Thyroid gland (tissue), 4 donors: ENCODE data around the gene LGALS1. TPM values are rescaled to one million over a fixed set of nuclear protein-coding genes. Genes with fewer than 3 reads are reported as not detected.
A peak's percentile ranks its signal among the peaks of the same experiment; 100 is the strongest.

Experiments used
- DNase-seq, 2 donors: peaks; one replicate each; pipeline ENCODE4 v3.0.0-alpha.2; 2019
- H3K27ac ChIP-seq, 3 donors: fragments of 200-600 bp; sonication (generic); 1 replicate in 2 of 3; 2 replicates in 1 of 3; pipeline ENCODE4 v1.5.1; 2016 to 2019; ENCODE audit warnings: mild to moderate bottlenecking in 1 of 3, moderate library complexity in 1 of 3
- H3K27me3 ChIP-seq: fragments of 200-600 bp; sonication (generic); one replicate; pipeline ENCODE4 v1.5.1; 2019
- H3K36me3 ChIP-seq, 2 donors: fragments of 200-600 bp; sonication (generic); one replicate each; pipeline ENCODE4 v1.5.1; 2016 to 2019
- H3K4me1 ChIP-seq, 2 donors: fragments of 200-600 bp; sonication (generic); one replicate each; pipeline ENCODE4 v1.5.1; 2017 to 2019
- H3K4me3 ChIP-seq, 3 donors: fragments of 200-600 bp; sonication (generic); replicated peaks in 1 of 3; 1 replicate in 2 of 3; 2 replicates in 1 of 3; pipeline ENCODE4 v1.5.1; 2016; ENCODE audit warnings: mild to moderate bottlenecking in 1 of 3
- H3K9me3 ChIP-seq: fragments of 200-600 bp; sonication (generic); one replicate; pipeline ENCODE4 v1.5.1; 2017
- CTCF ChIP-seq, 6 experiments: fragments of 200-600 bp in 3 of 6; fragments of 450-650 bp in 3 of 6; sonication (generic) in 3 of 6; IDR thresholded peaks; one replicate each; pipeline ENCODE4 v1.5.1; 2016 to 2019; ENCODE audit warnings: antibody characterized with exemption in 6 of 6, mild to moderate bottlenecking in 2 of 6, inconsistent platforms in 1 of 6, moderate library complexity in 1 of 6
- POLR2A ChIP-seq, 2 donors: fragments of 450-650 bp; IDR thresholded peaks; one replicate each; pipeline ENCODE4 v1.6.1; 2017; ENCODE audit warnings: antibody characterized with exemption in 2 of 2, mild to moderate bottlenecking in 2 of 2, moderate library complexity in 1 of 2
- WGBS, 2 donors: methylation state at CpG; one replicate each; pipeline ENCODE4 v1.1.5; 2017; 5-methylcytosine and 5-hydroxymethylcytosine counted together
- intact Hi-C: fragments of 100-400 bp; cut with DNase I; formaldehyde crosslinking; loops from one replicate; pipeline ENCODE4 v1.15.1; 2023
- small RNA-seq: library from RNA; depleted of rRNA; stranded (forward); fragments of <200 nt; gene quantifications from one replicate; pipeline ENCODE3, GENCODE V24; 2016
- total RNA-seq, 4 donors: library from RNA; depleted of rRNA; stranded (reverse); fragments of >200 nt; gene quantifications; one replicate each; pipeline ENCODE4 v1.2.3, GENCODE V29; 2016

Gene LGALS1
- total RNA-seq, 4 donors from 2014 or later = 146 to 212 (median 188) TPM

GRCh38 chr22:37725551-37726240, 50.3 kb downstream of the LGALS1 start:
- Histone ChIP-seq H3K36me3 (no peaks in the 10 kb centered on the region), H3K27me3 (no peaks in the 10 kb centered on the region), H3K9me3 (no peaks in the 10 kb centered on the region), H3K27ac (no peak overlapping the region), H3K4me1 (peaks cover 5 to 16% of the 10 kb centered on the region in 2 donors), H3K4me3 (no peak overlapping the region)
- WGBS, 2 donors = 94 to 95% methylated on average over 22 to 25 of the region's 25 CpGs
- no peak for DNase-seq
- no peak for TF ChIP-seq CTCF (IDR thresholded peaks at IDR 0.05)
- no peak for TF ChIP-seq POLR2A (IDR thresholded peaks at IDR 0.05)
- intact Hi-C loops = no loop called here

GRCh38 chr22:37726241-37726887, 50.9 kb downstream of the LGALS1 start:
- Histone ChIP-seq H3K9me3 (no peaks in the 10 kb centered on the region), H3K27ac (no peak overlapping the region), H3K36me3 (no peaks in the 10 kb centered on the region), H3K4me3 (no peak overlapping the region), H3K4me1 (peaks cover 5 to 16% of the 10 kb centered on the region in 2 donors), H3K27me3 (no peaks in the 10 kb centered on the region)
- intact Hi-C loops = no loop called here
- DNase-seq = no peak
- 88 to 89% methylated on average over 12 to 14 of the region's 20 CpGs for WGBS, 2 donors
- TF ChIP-seq POLR2A (IDR thresholded peaks at IDR 0.05) = no peak
- no peak for TF ChIP-seq CTCF (IDR thresholded peaks at IDR 0.05)

- H3K4me3 ChIP-seq = no peak overlapping the region
- intact Hi-C loops = no loop called here
- 95 to 100% methylated on average over 1 of the region's 1 CpG for WGBS, 2 donors
- DNase-seq = no peak
- TF ChIP-seq POLR2A (IDR thresholded peaks at IDR 0.05) (no peak), CTCF (IDR thresholded peaks at IDR 0.05) (no peak)
- peak overlapping the region; percentile 72 to 85 (median 79) for H3K27ac ChIP-seq
- peaks cover 5 to 16% of the 10 kb centered on the region in 2 donors for H3K4me1 ChIP-seq
- no peaks in the 10 kb centered on the region for H3K9me3 ChIP-seq
- no peaks in the 10 kb centered on the region for H3K36me3 ChIP-seq
- no peaks in the 10 kb centered on the region for H3K27me3 ChIP-seq
Observed at GRCh38 chr22:37728620-37729019, 53.2 kb downstream of the LGALS1 start.

Small RNAs within 50 kb of the gene (small RNA-seq; reads per million reads assigned to genes)
- not detected for gene RN7SL385P

Other genes with a start within 250 kb of the LGALS1 start
- gene ELFN2, start 248.2 kb upstream of the LGALS1 start, total RNA-seq = under 1 TPM in 1 of 4 donors, not detected in 3; 0.05 TPM
- 10 to 100 TPM; 15.2 to 30.6 (median 19.2) TPM for gene MFNG, start 189.3 kb upstream of the LGALS1 start, total RNA-seq
- 10 to 100 TPM in 3 of 4 donors, 1 to 10 TPM in 1; 6.5 to 17.3 (median 11.0) TPM for gene CARD10, start 156.2 kb upstream of the LGALS1 start, total RNA-seq
- 10 to 100 TPM; 15.7 to 23.3 (median 18.3) TPM for gene CDC42EP1, start 115.2 kb upstream of the LGALS1 start, total RNA-seq
- not detected for gene LGALS2, start 95.5 kb upstream of the LGALS1 start, total RNA-seq
- gene GGA1, start 66.8 kb upstream of the LGALS1 start, total RNA-seq = 10 to 100 TPM; 46.2 to 90.5 (median 60.4) TPM
- 10 to 100 TPM in 1 of 4 donors, 1 to 10 TPM in 2, under 1 TPM in 1; 0.81 to 10.1 (median 3.3) TPM for gene SH3BP1, start 36.0 kb upstream of the LGALS1 start, total RNA-seq
- 10 to 100 TPM in 3 of 4 donors, 1 to 10 TPM in 1; 4.2 to 15.8 (median 12.3) TPM for gene PDXP, start 16.9 kb upstream of the LGALS1 start, total RNA-seq
- 10 to 100 TPM; 18.7 to 52.6 (median 47.6) TPM for gene NOL12, start 10.7 kb downstream of the LGALS1 start, total RNA-seq
- 100 to 1,000 TPM; 120 to 150 (median 140) TPM for gene TRIOBP, start 21.4 kb downstream of the LGALS1 start, total RNA-seq
- 10 to 100 TPM; 30.4 to 59.1 (median 38.2) TPM for gene GCAT, start 132.3 kb downstream of the LGALS1 start, total RNA-seq
- gene GALR3, start 147.7 kb downstream of the LGALS1 start, total RNA-seq = not detected
- 10 to 100 TPM; 54.7 to 75.9 (median 61.5) TPM for gene ANKRD54, start 168.7 kb downstream of the LGALS1 start, total RNA-seq
- gene EIF3L, start 173.8 kb downstream of the LGALS1 start, total RNA-seq = 100 to 1,000 TPM; 423 to 557 (median 455) TPM
- 10 to 100 TPM; 22.2 to 48.3 (median 30.8) TPM for gene MICALL1, start 230.7 kb downstream of the LGALS1 start, total RNA-seq